ENCODE data around the gene LDHAL6B.

Gene LDHAL6B

GRCh38 chr15:59178151-59178695 lies 28.4 kb upstream of the LDHAL6B start:
- DNase-seq = no peak

- peak in 2 of 3 experiments; percentile 55 to 62 for DNase-seq
Measured at GRCh38 chr15:59179717-59180116, 26.9 kb upstream of the LDHAL6B start.

GRCh38 chr15:59180945-59181600 lies 25.6 kb upstream of the LDHAL6B start:
- DNase-seq = no peak

- no peak for DNase-seq
Measured at GRCh38 chr15:59185725-59186124, 20.9 kb upstream of the LDHAL6B start.

- DNase-seq = no peak
Measured at GRCh38 chr15:59186501-59186900, 20.1 kb upstream of the LDHAL6B start.

GRCh38 chr15:59189241-59189640 lies 17.4 kb upstream of the LDHAL6B start:
- no peak for DNase-seq

- no peak for DNase-seq
Measured at GRCh38 chr15:59190291-59190690, 16.4 kb upstream of the LDHAL6B start.

- DNase-seq = no peak
Measured at GRCh38 chr15:59191855-59192237, 14.8 kb upstream of the LDHAL6B start.

GRCh38 chr15:59194639-59195325 lies 11.9 kb upstream of the LDHAL6B start:
- no peak for DNase-seq

GRCh38 chr15:59196416-59196815 lies 10.2 kb upstream of the LDHAL6B start:
- DNase-seq = no peak

GRCh38 chr15:59197454-59197853 lies 9.2 kb upstream of the LDHAL6B start:
- no peak for DNase-seq

- no peak for DNase-seq
Measured at GRCh38 chr15:59199626-59200465, 6.8 kb upstream of the LDHAL6B start.

GRCh38 chr15:59200560-59200959 lies 6.1 kb upstream of the LDHAL6B start:
- DNase-seq = no peak

- DNase-seq = no peak
Measured at GRCh38 chr15:59203008-59203407, 3.6 kb upstream of the LDHAL6B start.

GRCh38 chr15:59203657-59204056 lies 3.0 kb upstream of the LDHAL6B start:
- no peak for DNase-seq

- no peak for DNase-seq
Measured at GRCh38 chr15:59205839-59206622, 612 bp upstream of the LDHAL6B start.

- DNase-seq = no peak
Measured at GRCh38 chr15:59208613-59209249, 2.1 kb downstream of the LDHAL6B start.

GRCh38 chr15:59210186-59210585 lies 3.5 kb downstream of the LDHAL6B start:
- DNase-seq = no peak

GRCh38 chr15:59216911-59217310 lies 10.3 kb downstream of the LDHAL6B start:
- DNase-seq = no peak

GRCh38 chr15:59217876-59218498 lies 11.3 kb downstream of the LDHAL6B start:
- no peak for DNase-seq

GRCh38 chr15:59218710-59219109 lies 12.1 kb downstream of the LDHAL6B start:
- DNase-seq = no peak

Measured in NCI-H1417 (cell line).